CD4-positive, alpha-beta T cell treated with Interleukin-12 subunit alpha and Interleukin-12 subunit beta, for 1 hour (primary cell): ENCODE results near the gene GLRA1.
"Not testable (repeated sequence)": the region's sequence is repeated elsewhere in the genome, so short reads cannot be mapped to it uniquely, and the experiment has no call there.

ENCODE experiments used
- DNase-seq: peaks from one replicate; pipeline ENCODE4 v3.0.0-alpha.2; 2020

GLRA1 gene

DNA sequence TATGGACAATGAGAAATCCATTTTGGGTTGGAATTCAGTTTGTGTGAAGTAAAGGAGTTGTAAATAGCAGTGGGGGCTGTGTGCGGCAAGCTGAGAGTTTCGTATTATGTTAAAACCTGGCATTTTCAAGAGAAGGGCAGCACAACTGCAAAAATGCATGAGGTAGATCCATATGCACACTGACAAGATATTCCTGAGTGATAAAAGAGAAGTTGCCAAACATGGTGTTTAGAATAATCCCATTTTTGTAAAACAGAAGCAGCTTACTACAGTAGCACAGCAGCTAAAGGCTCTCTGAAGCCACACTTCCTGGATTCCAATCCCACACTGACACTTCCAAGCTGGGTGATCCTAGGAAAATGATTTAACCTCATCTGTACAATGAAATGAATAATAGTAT, 11.2 kb downstream of the GLRA1 start:
- DNase-seq, result no peak

GRCh38 chr5:151912360-151912759, 12.3 kb downstream of the GLRA1 start:
- no peak for DNase-seq

DNA sequence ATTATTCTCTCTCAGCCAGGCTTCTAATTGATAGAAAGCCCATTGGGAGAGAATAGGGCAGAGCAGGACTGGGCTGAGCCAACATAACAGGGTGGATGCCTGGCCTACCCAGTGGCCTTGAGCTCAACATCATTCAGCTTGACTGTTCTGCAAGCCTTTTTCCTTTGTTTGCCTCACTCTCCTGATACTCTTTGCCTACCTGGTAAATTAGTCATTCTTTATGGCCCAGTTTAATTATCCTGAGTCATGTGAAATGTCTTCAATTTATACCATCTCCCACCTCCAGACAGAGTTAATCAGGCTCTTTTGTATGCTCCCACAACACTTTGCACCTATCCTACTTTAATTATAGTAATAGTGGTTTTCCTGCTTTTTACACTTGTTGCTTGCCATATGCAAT, 13.6 kb downstream of the GLRA1 start:
- DNase-seq, result no peak

- no peak for DNase-seq
Observed at GRCh38 chr5:151909628-151910027, 15.0 kb downstream of the GLRA1 start.

GRCh38 chr5:151906246-151906645, 18.4 kb downstream of the GLRA1 start:
- no peak for DNase-seq

DNA sequence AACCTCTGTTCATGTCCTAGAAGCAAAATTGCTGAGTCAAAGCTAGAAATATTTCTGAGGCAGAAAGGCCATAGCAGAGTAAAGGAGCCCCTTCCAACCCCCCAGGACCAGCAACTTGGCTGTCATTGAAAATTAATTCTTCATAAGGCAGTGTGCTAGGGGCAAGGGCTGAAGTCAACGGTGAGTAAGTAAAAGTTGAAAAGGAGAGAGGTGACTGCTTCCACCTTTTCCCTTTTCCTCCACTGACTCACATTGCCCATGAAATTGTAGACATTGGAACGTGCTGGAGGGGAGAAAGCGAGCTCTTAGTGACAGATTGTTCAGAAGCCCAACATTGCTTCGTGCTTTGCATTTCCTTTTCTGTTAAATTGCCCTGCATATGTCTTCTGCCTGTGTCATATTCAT, 19.1 kb downstream of the GLRA1 start:
- no peak for DNase-seq

DNA sequence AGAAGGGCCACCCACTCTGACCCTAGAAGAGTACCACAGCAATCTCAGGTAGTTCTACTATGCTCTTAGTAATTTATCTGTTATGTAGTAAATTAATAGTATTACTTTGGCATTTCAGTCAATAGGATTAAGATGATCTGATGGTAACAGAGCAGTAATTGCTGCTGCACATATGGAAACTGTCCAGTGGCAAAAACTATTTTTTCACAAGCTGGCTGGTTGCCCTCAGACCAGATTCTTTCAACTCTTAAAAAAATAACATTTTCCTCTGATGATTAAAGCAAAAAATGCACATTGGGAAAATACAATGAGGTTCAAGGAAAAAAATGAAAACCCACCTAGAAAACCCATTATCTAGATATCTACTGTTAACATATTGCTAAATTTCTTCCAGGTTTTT, 19.7 kb downstream of the GLRA1 start:
- no peak for DNase-seq

DNA sequence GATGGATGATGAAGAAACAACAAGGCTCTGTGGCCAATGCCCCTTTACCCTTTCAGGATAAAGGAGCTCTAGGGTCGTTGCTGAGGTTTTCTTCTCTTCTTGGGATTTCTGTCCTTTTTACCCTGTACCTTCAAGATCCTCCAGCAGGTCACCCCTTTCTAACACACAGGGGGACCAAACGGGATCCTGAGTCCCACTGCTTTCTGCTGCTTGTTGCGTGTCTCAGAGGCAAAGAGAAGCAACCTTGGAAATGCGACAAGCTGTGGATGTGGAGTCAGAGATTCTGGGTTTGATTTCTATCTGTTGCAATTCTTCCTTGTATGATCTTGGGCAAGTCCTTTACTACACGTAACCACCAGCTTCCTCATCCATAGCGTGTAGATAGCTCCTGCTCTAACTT, 20.5 kb downstream of the GLRA1 start:
- DNase-seq, result no peak

GRCh38 chr5:151903243-151903653, 21.4 kb downstream of the GLRA1 start:
- DNase-seq, result no peak

- no peak for DNase-seq
Observed at GRCh38 chr5:151902215-151902614, 22.4 kb downstream of the GLRA1 start.

GRCh38 chr5:151901611-151902010, 23.0 kb downstream of the GLRA1 start:
- DNase-seq, result no peak

DNA sequence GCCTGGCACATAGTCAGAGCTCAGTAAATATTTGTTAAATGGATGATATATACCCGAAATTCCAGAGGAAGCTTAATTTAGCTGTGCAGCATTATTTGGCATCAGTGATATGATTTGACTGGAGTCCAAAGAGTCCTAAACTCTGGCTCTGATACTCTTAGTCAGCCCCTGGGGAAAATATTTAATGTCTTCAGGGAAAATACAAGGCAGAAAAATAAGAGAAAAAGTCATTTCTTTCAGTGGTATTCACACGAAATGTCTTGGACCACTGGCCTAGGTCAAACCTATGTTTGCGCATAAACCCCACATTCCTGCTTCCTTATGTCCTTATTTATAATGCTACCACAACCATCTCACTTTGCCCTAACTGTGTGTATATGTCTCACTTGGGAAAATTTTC, 23.8 kb downstream of the GLRA1 start:
- DNase-seq, result no peak

DNA sequence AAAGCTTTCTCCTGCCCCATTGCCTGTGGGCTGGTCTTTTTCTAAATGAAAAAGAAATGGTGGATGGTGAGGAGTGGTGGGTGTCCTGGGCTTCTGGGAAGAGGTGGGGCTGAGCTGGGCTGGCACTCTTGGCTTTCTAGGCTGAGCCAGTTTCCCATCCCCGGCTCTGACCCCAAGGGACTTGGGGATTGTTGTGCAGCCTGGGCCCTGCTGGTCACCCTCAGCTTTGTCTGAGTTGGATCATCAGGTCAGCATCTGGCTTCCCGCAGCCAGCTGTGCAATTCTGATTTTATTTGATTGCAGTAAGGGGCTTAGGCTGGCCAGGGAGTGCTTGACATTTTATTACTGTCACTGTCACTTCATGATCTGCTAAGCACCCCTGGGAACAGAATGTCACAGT, 25.3 kb downstream of the GLRA1 start:
- no peak for DNase-seq

GRCh38 chr5:151897896-151898295, 26.8 kb downstream of the GLRA1 start:
- no peak for DNase-seq

- DNase-seq, result no peak
Observed at GRCh38 chr5:151897020-151897552, 27.6 kb downstream of the GLRA1 start.

- DNase-seq, result no peak
Observed at GRCh38 chr5:151896031-151896691, 28.5 kb downstream of the GLRA1 start.

- no peak for DNase-seq
Observed at GRCh38 chr5:151895660-151896030, 29.0 kb downstream of the GLRA1 start.

GRCh38 chr5:151893485-151893884, 31.2 kb downstream of the GLRA1 start:
- not testable (repeated sequence) for DNase-seq

- no peak for DNase-seq
Observed at GRCh38 chr5:151892393-151892792, 32.3 kb downstream of the GLRA1 start.

- DNase-seq, result no peak
Observed at GRCh38 chr5:151890299-151890698, 34.4 kb downstream of the GLRA1 start.

GRCh38 chr5:151889614-151890013, 35.0 kb downstream of the GLRA1 start:
- DNase-seq, result no peak

DNA sequence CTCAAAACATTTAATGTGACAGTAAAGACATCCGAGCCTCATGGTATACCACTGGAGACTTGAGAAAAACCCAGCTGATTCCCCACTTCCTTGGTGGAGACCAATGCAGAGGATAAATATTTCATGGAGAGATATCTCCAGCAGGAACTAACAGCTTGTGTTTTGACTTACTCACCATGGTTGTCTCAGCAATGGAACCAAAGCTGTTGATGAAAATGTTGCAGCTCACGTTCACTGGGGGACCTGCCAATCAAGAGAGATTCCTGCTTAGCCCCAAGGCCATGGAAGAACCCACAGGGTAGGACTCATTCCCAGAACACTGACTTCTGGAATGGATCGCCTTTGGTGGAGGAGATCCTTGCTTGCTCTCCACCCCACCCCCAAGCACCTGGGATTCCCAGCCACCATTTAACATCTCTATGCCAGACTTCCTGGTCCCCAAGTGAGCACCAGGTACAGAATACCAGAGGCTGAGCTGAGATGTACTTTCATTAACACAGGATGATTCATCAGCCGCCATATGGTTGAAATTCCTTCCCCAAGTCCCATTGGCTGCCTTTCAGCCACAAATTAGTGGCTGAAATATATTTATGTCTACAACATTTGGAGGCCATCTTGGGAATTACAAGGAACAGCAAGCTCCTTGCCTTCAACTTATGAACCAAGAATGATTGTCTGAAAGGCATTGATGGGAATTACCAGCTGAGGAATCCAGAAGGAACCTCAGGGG, 37.9 kb downstream of the GLRA1 start:
- no peak for DNase-seq

- no peak for DNase-seq
Observed at GRCh38 chr5:151885138-151885908, 39.3 kb downstream of the GLRA1 start.
